ENCODE data around the gene FYTTD1.

- TF ChIP-seq POLR2A (IDR thresholded peaks at IDR 0.05) (no peak), CTCF (IDR thresholded peaks at IDR 0.05) (no peak), POLR2AphosphoS5 (IDR thresholded peaks at IDR 0.05) (no peak)
Measured at GRCh38 chr3:197758512-197758911, 8.8 kb downstream of the FYTTD1 start.
